GM23338 (cell line): Measurements from ENCODE around the gene ADIG. TPM values are rescaled to one million over a fixed set of nuclear protein-coding genes. Genes with fewer than 3 reads are reported as not detected.

Experiments
- ATAC-seq: fragments of 200-7000 bp; cut with Tn5 transposase; 3 replicates; pipeline ENCODE4 v1.9.1; 2020
- DNase-seq: peaks from one replicate; pipeline ENCODE4 v3.0.0-alpha.2; 2015; ENCODE audit warnings: low spot score
- H2AFZ ChIP-seq: fragments of 200-600 bp; sonication (generic); 2 replicates; pipeline ENCODE4 v1.8.0; 2016; ENCODE audit warnings: antibody characterized with exemption, mild to moderate bottlenecking, moderate library complexity
- H3F3A ChIP-seq: fragments of 200-600 bp; sonication (generic); replicated peaks from 2 replicates; pipeline ENCODE4 v1.8.0; 2017; ENCODE audit warnings: antibody characterized with exemption, mixed run types, low read depth
- H3K27ac ChIP-seq: fragments of 200-600 bp; sonication (generic); 2 replicates; pipeline ENCODE4 v1.6.1; 2016; ENCODE audit warnings: low read depth
- H3K27me3 ChIP-seq: fragments of 200-600 bp; sonication (generic); 2 replicates; pipeline ENCODE4 v1.8.0; 2016; ENCODE audit warnings: mild to moderate bottlenecking, mixed run types, moderate library complexity; ENCODE audit not compliant: insufficient read depth
- H3K36me3 ChIP-seq: fragments of 200-600 bp; sonication (generic); 2 replicates; pipeline ENCODE4 v1.8.0; 2016; ENCODE audit warnings: mild to moderate bottlenecking; ENCODE audit not compliant: insufficient read depth
- H3K4me1 ChIP-seq: fragments of 200-600 bp; sonication (generic); 2 replicates; pipeline ENCODE4 v1.8.0; 2016; ENCODE audit warnings: mild to moderate bottlenecking, moderate library complexity; ENCODE audit not compliant: insufficient read depth
- H3K4me2 ChIP-seq: fragments of 200-600 bp; sonication (generic); 2 replicates; pipeline ENCODE4 v1.7.1; 2017; ENCODE audit warnings: mixed run types
- H3K4me3 ChIP-seq: fragments of 200-600 bp; sonication (generic); 2 replicates; pipeline ENCODE4 v1.6.1; 2016; ENCODE audit warnings: mixed run types
- H3K79me2 ChIP-seq: fragments of 200-600 bp; sonication (generic); replicated peaks from 2 replicates; pipeline ENCODE4 v1.8.0; 2017; ENCODE audit warnings: mild to moderate bottlenecking; ENCODE audit not compliant: insufficient read depth
- H3K9me2 ChIP-seq: fragments of 200-600 bp; sonication (generic); 2 replicates; pipeline ENCODE4 v1.8.0; 2017; ENCODE audit not compliant: insufficient read depth
- H4K20me1 ChIP-seq: fragments of 200-600 bp; sonication (generic); replicated peaks from 2 replicates; pipeline ENCODE4 v1.8.0; 2017; ENCODE audit warnings: mild to moderate bottlenecking; ENCODE audit not compliant: insufficient read depth
- H3K27ac Mint-ChIP-seq: 2 replicates; pipeline ENCODE4 v1.8.0; 2020; ENCODE audit warnings: inconsistent platforms, mild to moderate bottlenecking, moderate library complexity, mixed read lengths
- H3K27me3 Mint-ChIP-seq: 3 replicates; pipeline ENCODE4 v1.8.0; 2022; ENCODE audit warnings: low read depth, mild to moderate bottlenecking, moderate library complexity, mixed read lengths, inconsistent platforms; ENCODE audit not compliant: insufficient read depth, poor library complexity
- H3K36me3 Mint-ChIP-seq: 3 replicates; pipeline ENCODE4 v1.8.0; 2021; ENCODE audit warnings: low read depth, mild to moderate bottlenecking, inconsistent platforms, moderate library complexity, mixed read lengths
- H3K4me1 Mint-ChIP-seq: 3 replicates; pipeline ENCODE4 v1.8.0; 2020; ENCODE audit warnings: mild to moderate bottlenecking, inconsistent platforms, mixed read lengths
- H3K4me3 Mint-ChIP-seq: 3 replicates; pipeline ENCODE4 v1.8.0; 2021; ENCODE audit warnings: moderate library complexity, mild to moderate bottlenecking, inconsistent platforms, mixed read lengths
- H3K9me3 Mint-ChIP-seq: 3 replicates; pipeline ENCODE4 v1.8.0; 2020; ENCODE audit warnings: moderate library complexity, mild to moderate bottlenecking, inconsistent platforms, mixed read lengths
- CTCF ChIP-seq, 2 experiments: fragments of 200-600 bp in 1 of 2; sonication (generic) in 1 of 2; conservative IDR thresholded peaks; 2 replicates each; pipeline versions ENCODE4 v1.5.1 to v1.6.1; 2016 to 2017; ENCODE audit warnings: antibody characterized with exemption in 2 of 2, low read depth in 2 of 2, mild to moderate bottlenecking in 2 of 2, moderate library complexity in 1 of 2
- ETS1 ChIP-seq: IDR thresholded peaks from 2 replicates; pipeline ENCODE4 v1.6.1; 2016; ENCODE audit warnings: antibody characterized with exemption
- EZH2phosphoT487 ChIP-seq: fragments of 200-600 bp; sonication (generic); IDR thresholded peaks from one replicate; pipeline ENCODE4 v1.8.1; 2018; ENCODE audit warnings: antibody characterized with exemption; ENCODE audit not compliant: unreplicated experiment
- NANOG ChIP-seq: IDR thresholded peaks from 2 replicates; pipeline ENCODE4 v1.6.1; 2016; ENCODE audit warnings: antibody characterized with exemption, borderline replicate concordance
- POLR2AphosphoS5 ChIP-seq: IDR thresholded peaks from 2 replicates; pipeline ENCODE4 v1.6.1; 2016; ENCODE audit warnings: antibody characterized with exemption, low read depth
- REST ChIP-seq: IDR thresholded peaks from one replicate; pipeline ENCODE4 v1.6.1; 2018; ENCODE audit warnings: antibody characterized with exemption; ENCODE audit not compliant: unreplicated experiment
- STAT1 ChIP-seq: IDR thresholded peaks from one replicate; pipeline ENCODE4 v1.6.1; 2016; ENCODE audit warnings: antibody characterized with exemption; ENCODE audit not compliant: unreplicated experiment
- ZNF462 ChIP-seq: fragments of 250-450 bp; sonication (Bioruptor Pico); IDR thresholded peaks from 2 replicates; pipeline ENCODE4 v1.5.0; 2020; ENCODE audit warnings: mild to moderate bottlenecking, moderate library complexity
- polyA plus RNA-seq: library from polyadenylated mRNA; unstranded; fragments of >200 nt; fragmentation: Nextera tagmentation; extraction: Ambion mirVana; gene quantifications from 2 replicates; pipeline ENCODE4 v1.2.1, GENCODE V29; 2016
- total RNA-seq: library from RNA; depleted of rRNA; stranded (reverse); fragments of >200 nt; shearing (Covaris generic); gene quantifications from 2 replicates; pipeline ENCODE4 v1.2.3, GENCODE V29; 2014

ADIG gene
- total and polyA plus RNA-seq, 2 experiments from 2014 or later: not detected

- no peaks in the 10 kb centered on the region for H3K9me3 Mint-ChIP-seq
- Histone ChIP-seq H4K20me1 (no peaks in the 10 kb centered on the region), H3F3A (no peaks in the 10 kb centered on the region), H3K4me3 (no peak overlapping the region), H3K27ac (no peak overlapping the region), H3K79me2 (no peaks in the 10 kb centered on the region), H3K4me1 (no peaks in the 10 kb centered on the region), H3K27me3 (no peaks in the 10 kb centered on the region), H2AFZ (no peak overlapping the region), H3K36me3 (no peaks in the 10 kb centered on the region), H3K9me2 (0 out of 2 replicates have a peak, but pooled peaks cover 3% of the 10 kb centered on the region), H3K4me2 (no peak overlapping the region)
- H3K4me1 Mint-ChIP-seq: peaks cover 18% of the 10 kb centered on the region; the same call in 2 of the 3 replicates
- ATAC-seq: no peak
- no peak overlapping the region for H3K4me3 Mint-ChIP-seq
- no peak overlapping the region for H3K27ac Mint-ChIP-seq
- TF ChIP-seq CTCF (conservative IDR thresholded peaks at IDR 0.05; ENCODE audit: low read depth in 2 of 2) (no peak), ETS1 (no peak), STAT1 (no peak), NANOG (no peak), ZNF462 (CRISPR knock-in tag) (no peak), POLR2AphosphoS5 (no peak), REST (no peak), EZH2phosphoT487 (no peak)
- H3K36me3 Mint-ChIP-seq: no peaks in the 10 kb centered on the region
- DNase-seq: no peak
- peaks cover 5% of the 10 kb centered on the region for H3K27me3 Mint-ChIP-seq
Measured at GRCh38 chr20:38617830-38618196, 36.8 kb downstream of the ADIG start.
